Measurements from ENCODE around the gene GGT1.
"Not testable (repeated sequence)": the region's sequence is repeated elsewhere in the genome, so short reads cannot be mapped to it uniquely, and the experiment has no call there.

GGT1 gene

GRCh38 chr22:24587251-24587650 lies 15.7 kb upstream of the GGT1 start:
- no peak overlapping the region for H3K9ac ChIP-seq (ENCODE audit: low read length)
- peaks cover 43% of the 10 kb centered on the region for H3K4me1 ChIP-seq (ENCODE audit: control insufficient read depth, insufficient read depth, low read length)
- no peaks in the 10 kb centered on the region for H3K27me3 ChIP-seq (ENCODE audit: control insufficient read depth, insufficient read depth, low read length)
- no peaks in the 10 kb centered on the region for H3K36me3 ChIP-seq (ENCODE audit: control insufficient read depth, insufficient read depth, low read length)
- H3K4me3 ChIP-seq (ENCODE audit: low read length), result no peak overlapping the region
- H3K9me3 ChIP-seq (ENCODE audit: control insufficient read depth, low read length), result no peaks in the 10 kb centered on the region

- H3K27me3 ChIP-seq (ENCODE audit: control insufficient read depth, insufficient read depth, low read length), result no peaks in the 10 kb centered on the region
- no peaks in the 10 kb centered on the region for H3K9me3 ChIP-seq (ENCODE audit: control insufficient read depth, low read length)
- H3K36me3 ChIP-seq (ENCODE audit: control insufficient read depth, insufficient read depth, low read length), result no peaks in the 10 kb centered on the region
- no peak overlapping the region for H3K9ac ChIP-seq (ENCODE audit: low read length)
- H3K4me1 ChIP-seq (ENCODE audit: control insufficient read depth, insufficient read depth, low read length), result peaks cover 46% of the 10 kb centered on the region
- no peak overlapping the region for H3K4me3 ChIP-seq (ENCODE audit: low read length)
Observed at GRCh38 chr22:24587948-24588347, 15.0 kb upstream of the GGT1 start.

DNA sequence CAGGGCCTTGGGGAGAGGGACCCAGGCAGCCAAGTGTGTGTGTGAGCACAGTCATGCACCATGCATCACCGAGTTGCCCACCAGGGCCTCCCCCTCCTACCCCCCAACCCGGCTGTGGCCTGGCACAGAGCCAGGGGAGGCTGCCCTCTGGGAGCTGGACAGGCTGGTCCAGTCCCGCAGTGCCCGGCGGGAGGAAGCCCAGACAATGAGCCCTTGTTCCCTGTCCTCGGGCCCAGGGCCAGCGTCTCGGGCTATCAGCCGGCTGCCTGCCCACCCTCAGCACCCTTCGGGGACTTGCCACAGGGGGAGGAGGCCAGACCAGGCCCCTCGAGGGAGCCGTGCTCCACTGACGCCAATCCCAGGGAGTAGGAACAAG lies 14.6 kb upstream of the GGT1 start:
- Histone ChIP-seq H3K9ac (ENCODE audit: low read length) (no peak overlapping the region), H3K27me3 (ENCODE audit: control insufficient read depth, insufficient read depth, low read length) (no peaks in the 10 kb centered on the region), H3K9me3 (ENCODE audit: control insufficient read depth, low read length) (no peaks in the 10 kb centered on the region), H3K36me3 (ENCODE audit: control insufficient read depth, insufficient read depth, low read length) (no peaks in the 10 kb centered on the region), H3K4me1 (ENCODE audit: control insufficient read depth, insufficient read depth, low read length) (peaks cover 45% of the 10 kb centered on the region), H3K4me3 (ENCODE audit: low read length) (no peak overlapping the region)

- no peaks in the 10 kb centered on the region for H3K9me3 ChIP-seq (ENCODE audit: control insufficient read depth, low read length)
- H3K4me3 ChIP-seq (ENCODE audit: low read length), result no peak overlapping the region
- H3K27me3 ChIP-seq (ENCODE audit: control insufficient read depth, insufficient read depth, low read length), result no peaks in the 10 kb centered on the region
- H3K4me1 ChIP-seq (ENCODE audit: control insufficient read depth, insufficient read depth, low read length), result peaks cover 45% of the 10 kb centered on the region
- no peaks in the 10 kb centered on the region for H3K36me3 ChIP-seq (ENCODE audit: control insufficient read depth, insufficient read depth, low read length)
- no peak overlapping the region for H3K9ac ChIP-seq (ENCODE audit: low read length)
Observed at GRCh38 chr22:24588757-24589481, 14.1 kb upstream of the GGT1 start.

DNA sequence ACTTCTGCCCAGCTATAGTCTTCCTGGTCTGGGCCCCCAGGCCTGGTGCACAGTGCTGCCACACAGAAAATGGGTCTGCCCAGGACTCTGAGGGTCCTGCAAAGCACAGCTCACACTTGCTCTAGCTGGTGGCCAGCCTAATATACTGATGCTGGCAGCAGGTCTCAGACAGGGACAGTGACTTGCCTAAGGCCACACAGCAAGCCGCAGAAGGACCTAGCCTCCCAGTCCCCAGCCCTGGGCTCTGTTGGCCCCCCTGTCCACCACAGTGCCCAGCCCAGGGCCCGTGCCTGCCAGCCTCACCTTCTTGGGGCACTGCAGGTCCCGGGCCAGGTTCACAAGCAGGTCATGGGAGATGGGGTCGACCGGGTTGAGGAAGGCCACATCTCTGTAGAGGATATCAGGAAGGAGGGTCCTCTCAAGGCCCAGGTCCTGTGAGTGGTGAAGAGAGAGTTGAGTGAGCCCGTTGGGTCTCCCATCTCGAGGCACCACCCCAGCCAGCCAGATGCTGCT lies 13.4 kb upstream of the GGT1 start:
- Histone ChIP-seq H3K9me3 (ENCODE audit: control insufficient read depth, low read length) (no peaks in the 10 kb centered on the region), H3K9ac (ENCODE audit: low read length) (no peak overlapping the region), H3K4me3 (ENCODE audit: low read length) (no peak overlapping the region), H3K4me1 (ENCODE audit: control insufficient read depth, insufficient read depth, low read length) (peaks cover 45% of the 10 kb centered on the region), H3K36me3 (ENCODE audit: control insufficient read depth, insufficient read depth, low read length) (no peaks in the 10 kb centered on the region), H3K27me3 (ENCODE audit: control insufficient read depth, insufficient read depth, low read length) (no peaks in the 10 kb centered on the region)

- no peaks in the 10 kb centered on the region for H3K9me3 ChIP-seq (ENCODE audit: control insufficient read depth, low read length)
- no peak overlapping the region for H3K4me3 ChIP-seq (ENCODE audit: low read length)
- H3K4me1 ChIP-seq (ENCODE audit: control insufficient read depth, insufficient read depth, low read length), result peaks cover 46% of the 10 kb centered on the region
- H3K27me3 ChIP-seq (ENCODE audit: control insufficient read depth, insufficient read depth, low read length), result no peaks in the 10 kb centered on the region
- H3K9ac ChIP-seq (ENCODE audit: low read length), result no peak overlapping the region
- H3K36me3 ChIP-seq (ENCODE audit: control insufficient read depth, insufficient read depth, low read length), result no peaks in the 10 kb centered on the region
Observed at GRCh38 chr22:24590596-24591173, 12.3 kb upstream of the GGT1 start.

GRCh38 chr22:24591286-24591830 lies 11.6 kb upstream of the GGT1 start:
- H3K36me3 ChIP-seq (ENCODE audit: control insufficient read depth, insufficient read depth, low read length), result no peaks in the 10 kb centered on the region
- H3K9me3 ChIP-seq (ENCODE audit: control insufficient read depth, low read length), result no peaks in the 10 kb centered on the region
- no peak overlapping the region for H3K4me3 ChIP-seq (ENCODE audit: low read length)
- H3K9ac ChIP-seq (ENCODE audit: low read length), result no peak overlapping the region
- H3K4me1 ChIP-seq (ENCODE audit: control insufficient read depth, insufficient read depth, low read length), result peaks cover 46% of the 10 kb centered on the region
- no peaks in the 10 kb centered on the region for H3K27me3 ChIP-seq (ENCODE audit: control insufficient read depth, insufficient read depth, low read length)

DNA sequence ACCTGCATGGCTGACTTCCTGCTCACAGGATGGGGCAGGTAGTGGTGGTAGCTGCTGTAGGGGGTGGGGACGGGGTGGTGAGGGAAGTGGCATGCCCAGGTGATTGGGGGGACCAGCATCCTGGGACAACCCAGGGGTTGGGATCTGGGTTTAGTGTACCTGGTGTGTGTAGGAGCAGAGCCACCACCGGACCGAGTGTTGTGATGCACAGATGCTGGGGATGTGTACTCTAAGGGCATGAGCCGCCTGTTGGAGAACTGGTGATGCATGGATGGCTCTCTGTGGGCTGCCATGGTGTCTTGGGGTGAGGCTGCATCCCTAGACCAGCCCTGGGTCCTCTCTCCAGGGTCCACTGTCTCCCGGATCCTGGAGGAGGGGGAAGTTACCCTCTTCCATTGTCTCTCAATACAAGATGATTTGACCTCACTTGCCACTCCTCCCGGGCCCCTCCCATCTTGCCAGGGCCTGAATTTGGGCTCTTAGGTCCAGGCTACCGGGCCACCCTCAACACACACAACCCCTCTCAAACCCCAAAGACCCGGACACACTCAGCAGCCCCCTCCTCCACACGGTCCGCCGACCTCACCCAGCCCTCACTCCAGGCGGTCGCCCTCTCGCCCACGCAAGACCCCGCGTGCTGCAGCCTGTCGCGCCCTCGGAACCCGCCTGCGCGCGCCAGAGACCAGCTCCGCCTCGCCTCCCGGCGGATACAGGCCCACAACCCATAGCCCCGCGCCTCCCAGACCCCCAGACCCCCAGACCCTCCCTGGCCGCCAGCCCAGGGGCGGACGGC lies 10.7 kb upstream of the GGT1 start:
- Histone ChIP-seq H3K9me3 (ENCODE audit: control insufficient read depth, low read length) (no peaks in the 10 kb centered on the region), H3K4me3 (ENCODE audit: low read length) (peak overlapping the region; percentile 56), H3K27me3 (ENCODE audit: control insufficient read depth, insufficient read depth, low read length) (no peaks in the 10 kb centered on the region), H3K36me3 (ENCODE audit: control insufficient read depth, insufficient read depth, low read length) (no peaks in the 10 kb centered on the region), H3K4me1 (ENCODE audit: control insufficient read depth, insufficient read depth, low read length) (peaks cover 46% of the 10 kb centered on the region), H3K9ac (ENCODE audit: low read length) (peak overlapping the region; percentile 77)

- H3K36me3 ChIP-seq (ENCODE audit: control insufficient read depth, insufficient read depth, low read length), result no peaks in the 10 kb centered on the region
- H3K4me1 ChIP-seq (ENCODE audit: control insufficient read depth, insufficient read depth, low read length), result peaks cover 46% of the 10 kb centered on the region
- peak within 1 kb of the TSS; percentile 77 for H3K9ac ChIP-seq (ENCODE audit: low read length)
- H3K27me3 ChIP-seq (ENCODE audit: control insufficient read depth, insufficient read depth, low read length), result no peaks in the 10 kb centered on the region
- H3K4me3 ChIP-seq (ENCODE audit: low read length), result peak within 1 kb of the TSS; percentile 56
- no peaks in the 10 kb centered on the region for H3K9me3 ChIP-seq (ENCODE audit: control insufficient read depth, low read length)
Observed at GRCh38 chr22:24592851-24593558, 10.0 kb upstream of the GGT1 start, which contains the start of gene LRRC75B. TSS of gene LRRC75B (minus strand) at chr22:24593073. CDS start at chr22:24593039, 34 bp downstream.

DNA sequence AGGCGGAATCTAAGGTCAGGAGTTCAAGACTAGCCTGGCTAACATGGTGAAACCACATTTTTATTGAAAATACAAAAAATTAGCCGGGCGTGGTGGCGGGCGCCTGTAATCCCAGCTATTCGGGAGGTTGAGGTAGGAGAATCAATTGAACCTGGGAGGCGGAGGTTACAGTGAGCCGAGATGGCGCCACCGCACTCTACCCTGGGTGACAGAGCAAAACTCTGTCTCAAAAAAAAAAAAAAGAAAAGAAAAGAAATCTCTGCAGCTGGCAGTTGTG lies 9.5 kb upstream of the GGT1 start:
- H3K36me3 ChIP-seq (ENCODE audit: control insufficient read depth, insufficient read depth, low read length); H3K9me3 ChIP-seq (ENCODE audit: control insufficient read depth, low read length); H3K27me3 ChIP-seq (ENCODE audit: control insufficient read depth, insufficient read depth, low read length): not testable (repeated sequence)
- peak overlapping the region; percentile 4 for H3K4me3 ChIP-seq (ENCODE audit: low read length)
- peak overlapping the region; percentile 54 for H3K9ac ChIP-seq (ENCODE audit: low read length)
- peaks cover 41% of the 10 kb centered on the region for H3K4me1 ChIP-seq (ENCODE audit: control insufficient read depth, insufficient read depth, low read length)

DNA sequence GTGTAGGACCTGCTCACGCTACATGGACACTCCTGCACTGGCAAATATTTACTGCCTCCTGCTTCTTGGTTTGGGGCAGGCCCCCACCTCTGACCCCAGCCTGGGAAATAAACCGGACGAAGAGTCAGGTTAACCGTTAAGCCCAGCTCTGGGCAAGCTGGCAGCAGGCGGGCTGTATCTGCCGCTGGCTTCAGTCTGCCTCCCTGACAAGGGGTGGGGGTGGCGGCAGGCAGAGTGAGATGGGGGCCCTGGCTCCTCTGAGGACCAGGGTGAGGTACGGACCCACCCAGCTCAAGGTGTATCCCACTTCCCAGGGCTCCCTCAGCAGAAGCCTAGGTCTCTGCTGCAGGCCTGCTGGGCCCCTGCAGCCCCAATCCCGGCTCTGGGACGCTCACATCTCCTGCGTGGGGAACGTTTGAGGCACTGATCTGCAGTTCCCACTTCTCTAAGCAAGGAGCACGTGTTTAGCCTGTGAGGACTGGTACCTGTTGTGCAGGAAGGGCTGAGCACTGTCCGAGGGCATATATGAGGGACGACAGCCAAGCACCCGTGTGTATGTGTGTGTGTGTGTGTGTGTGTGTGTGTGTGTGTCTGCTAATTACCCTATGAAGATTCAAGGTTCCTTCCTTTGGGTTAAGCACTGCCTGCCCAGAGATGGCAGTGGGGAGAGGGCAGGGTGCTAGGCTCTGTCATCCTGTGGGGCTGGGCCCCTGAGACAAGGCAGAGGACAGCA lies 9.0 kb upstream of the GGT1 start:
- no peak overlapping the region for H3K4me3 ChIP-seq (ENCODE audit: low read length)
- no peaks in the 10 kb centered on the region for H3K27me3 ChIP-seq (ENCODE audit: control insufficient read depth, insufficient read depth, low read length)
- no peaks in the 10 kb centered on the region for H3K9me3 ChIP-seq (ENCODE audit: control insufficient read depth, low read length)
- H3K4me1 ChIP-seq (ENCODE audit: control insufficient read depth, insufficient read depth, low read length), result peaks cover 36% of the 10 kb centered on the region
- no peak overlapping the region for H3K9ac ChIP-seq (ENCODE audit: low read length)
- H3K36me3 ChIP-seq (ENCODE audit: control insufficient read depth, insufficient read depth, low read length), result no peaks in the 10 kb centered on the region
